SK-N-SH treated with all-trans-retinoic acid at 6 μM for 48 hours (cell line): ENCODE data around the gene CABP4.

ENCODE experiments used
- ATAC-seq: fragments of 200-7000 bp; cut with Tn5 transposase; 3 replicates; pipeline ENCODE4 v1.9.1; 2020; ENCODE audit warnings: mild to moderate bottlenecking, moderate library complexity
- ARNTL ChIP-seq: fragments of 450-650 bp; formaldehyde crosslinking; IDR thresholded peaks from 2 replicates; pipeline ENCODE4 v1.5.0; 2020; ENCODE audit warnings: low read depth, mild to moderate bottlenecking, moderate library complexity, borderline replicate concordance
- BACH2 ChIP-seq: fragments of 250-450 bp; sonication (Bioruptor Pico); IDR thresholded peaks from 2 replicates; pipeline ENCODE4 v1.9.0; 2021; ENCODE audit warnings: mild to moderate bottlenecking, borderline replicate concordance
- CSDC2 ChIP-seq: fragments of 250-450 bp; sonication (Bioruptor Pico); IDR thresholded peaks from 2 replicates; pipeline ENCODE4 v1.5.0; 2020; ENCODE audit warnings: mild to moderate bottlenecking, moderate library complexity
- GLIS3 ChIP-seq: fragments of 250-450 bp; sonication (Bioruptor Pico); IDR thresholded peaks from 2 replicates; pipeline ENCODE4 v1.5.0; 2020; ENCODE audit warnings: mild to moderate bottlenecking, moderate library complexity
- ISL1 ChIP-seq: fragments of 250-450 bp; sonication (Bioruptor Pico); IDR thresholded peaks from 2 replicates; pipeline ENCODE4 v2.1.2; 2022; ENCODE audit warnings: mild to moderate bottlenecking, moderate library complexity
- OSR1 ChIP-seq: fragments of 250-450 bp; sonication (Bioruptor Pico); IDR thresholded peaks from 2 replicates; pipeline ENCODE4 v1.8.0; 2022; ENCODE audit warnings: moderate library complexity, mild to moderate bottlenecking, inconsistent platforms
- SNAI2 ChIP-seq: fragments of 250-450 bp; sonication (Bioruptor Pico); IDR thresholded peaks from 2 replicates; pipeline ENCODE4 v1.5.0; 2020; ENCODE audit warnings: mild to moderate bottlenecking, moderate library complexity
- TCF4 ChIP-seq: fragments of 250-450 bp; sonication (Bioruptor Pico); IDR thresholded peaks from 2 replicates; pipeline ENCODE4 v1.8.0; 2021; ENCODE audit warnings: mild to moderate bottlenecking, moderate library complexity, borderline replicate concordance
- ZC3H10 ChIP-seq: fragments of 250-450 bp; sonication (Bioruptor Pico); IDR thresholded peaks from 2 replicates; pipeline ENCODE4 v1.5.1; 2021; ENCODE audit warnings: mild to moderate bottlenecking, moderate library complexity
- ZFP3 ChIP-seq: fragments of 250-450 bp; sonication (Bioruptor Pico); IDR thresholded peaks from 2 replicates; pipeline ENCODE4 v1.5.0; 2020; ENCODE audit warnings: mild to moderate bottlenecking, moderate library complexity
- ZFP30 ChIP-seq: fragments of 450-650 bp; formaldehyde crosslinking; IDR thresholded peaks from 2 replicates; pipeline ENCODE4 v1.5.0; 2022; ENCODE audit warnings: mild to moderate bottlenecking, moderate library complexity
- ZNF565 ChIP-seq: fragments of 450-650 bp; formaldehyde crosslinking; conservative IDR thresholded peaks from 2 replicates; pipeline ENCODE4 v1.5.0; 2020; ENCODE audit warnings: low read depth, mild to moderate bottlenecking, moderate library complexity
- ZNF70 ChIP-seq: fragments of 450-650 bp; formaldehyde crosslinking; IDR thresholded peaks from 2 replicates; pipeline ENCODE4 v1.5.0; 2020; ENCODE audit warnings: mild to moderate bottlenecking, moderate library complexity
- ZNF8 ChIP-seq: fragments of 450-650 bp; formaldehyde crosslinking; IDR thresholded peaks from 2 replicates; pipeline ENCODE4 v1.5.0; 2020; ENCODE audit warnings: mild to moderate bottlenecking, moderate library complexity
- TF ChIP-seq, protein P1 (sequence below): fragments of 250-450 bp; sonication (Bioruptor Pico); IDR thresholded peaks from 2 replicates; pipeline ENCODE4 v1.5.1; 2020; ENCODE audit warnings: low read depth, mild to moderate bottlenecking, moderate library complexity
- TF ChIP-seq, protein P2 (sequence below): fragments of 250-450 bp; sonication (Bioruptor Pico); IDR thresholded peaks from 2 replicates; pipeline ENCODE4 v1.5.0; 2020; ENCODE audit warnings: mild to moderate bottlenecking, moderate library complexity
- TF ChIP-seq, protein P3 (sequence below): fragments of 250-450 bp; sonication (Bioruptor Pico); IDR thresholded peaks from 2 replicates; pipeline ENCODE4 v1.5.1; 2021; ENCODE audit warnings: mild to moderate bottlenecking, moderate library complexity
- TF ChIP-seq, protein P4 (sequence below): fragments of 250-450 bp; sonication (Bioruptor Pico); IDR thresholded peaks from 2 replicates; pipeline ENCODE4 v1.8.0; 2021; ENCODE audit warnings: low read depth, mild to moderate bottlenecking, moderate library complexity, borderline replicate concordance

CABP4 gene

DNA sequence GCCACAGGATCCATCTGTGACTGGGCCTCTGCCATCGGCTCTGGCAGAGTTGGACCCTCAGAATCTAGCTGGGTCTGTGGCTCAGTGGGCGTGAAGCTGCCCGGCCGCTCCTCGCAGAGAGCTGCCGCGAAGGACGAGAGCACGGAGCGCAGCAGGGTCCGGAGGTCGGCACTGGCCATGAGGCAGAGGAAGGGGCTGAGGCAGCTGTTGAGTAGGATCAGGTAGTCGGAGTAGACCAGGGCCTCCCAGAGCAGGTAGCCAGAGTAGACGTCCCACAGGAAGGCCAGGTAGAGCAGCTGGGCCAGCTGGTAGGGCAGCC is 3.5 kb upstream of the CABP4 start (continued):
- no peak for TF ChIP-seq ARNTL (CRISPR knock-in tag)

DNA sequence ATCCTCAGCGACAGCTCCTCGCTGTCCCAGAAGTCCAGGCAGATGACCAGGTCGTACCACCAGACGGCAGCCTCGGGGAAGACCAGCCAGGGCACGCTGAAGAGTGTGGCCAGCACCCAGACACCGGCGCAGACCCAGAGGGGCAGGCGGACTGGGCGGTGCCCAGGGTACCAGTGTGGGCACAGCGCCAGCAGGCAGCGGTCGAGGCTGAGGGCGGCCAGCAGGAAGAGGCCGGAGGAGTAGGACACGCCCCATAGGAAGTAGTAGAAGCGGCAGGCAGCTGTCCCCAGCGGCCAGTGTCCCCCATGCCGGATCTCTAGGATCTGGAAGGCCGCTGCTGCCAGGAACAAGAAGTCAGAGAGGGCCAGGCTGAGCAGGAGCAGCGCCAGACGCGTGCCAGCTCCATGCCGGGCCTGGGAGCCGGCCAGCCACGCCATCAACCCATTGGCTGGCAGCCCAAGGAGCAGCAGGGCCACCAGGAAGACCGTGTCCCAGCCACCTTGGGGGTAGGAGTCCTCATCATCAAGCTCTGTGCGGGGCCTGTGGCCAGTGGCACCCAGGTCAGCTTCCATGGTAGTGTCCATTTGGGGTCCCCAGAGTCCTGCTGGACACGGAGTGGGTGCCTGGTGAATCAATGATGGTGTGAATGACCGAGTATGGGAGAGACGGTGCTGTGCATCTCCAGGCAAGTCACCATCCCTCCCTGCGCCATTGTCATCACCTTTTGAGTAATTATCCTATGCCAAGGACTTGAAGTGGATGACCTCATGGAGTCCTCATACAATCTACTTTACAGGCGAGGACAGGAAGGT is 2.8 kb upstream of the CABP4 start, which contains the start of gene GPR152:
Gene GPR152 (minus strand): TSS at position 589 of the 812 bp plus-strand sequence. CDS start 5 bp downstream, at position 584.
- TF ChIP-seq CSDC2 (no peak), TCF4 (no peak), ISL1 (CRISPR knock-in tag) (no peak), ZFP3 (CRISPR knock-in tag) (no peak), ZC3H10 (CRISPR knock-in tag) (no peak), GLIS3 (no peak), SNAI2 (CRISPR knock-in tag) (no peak), ZNF565 (CRISPR knock-in tag) (no peak)
- TF ChIP-seq, protein P1, sequence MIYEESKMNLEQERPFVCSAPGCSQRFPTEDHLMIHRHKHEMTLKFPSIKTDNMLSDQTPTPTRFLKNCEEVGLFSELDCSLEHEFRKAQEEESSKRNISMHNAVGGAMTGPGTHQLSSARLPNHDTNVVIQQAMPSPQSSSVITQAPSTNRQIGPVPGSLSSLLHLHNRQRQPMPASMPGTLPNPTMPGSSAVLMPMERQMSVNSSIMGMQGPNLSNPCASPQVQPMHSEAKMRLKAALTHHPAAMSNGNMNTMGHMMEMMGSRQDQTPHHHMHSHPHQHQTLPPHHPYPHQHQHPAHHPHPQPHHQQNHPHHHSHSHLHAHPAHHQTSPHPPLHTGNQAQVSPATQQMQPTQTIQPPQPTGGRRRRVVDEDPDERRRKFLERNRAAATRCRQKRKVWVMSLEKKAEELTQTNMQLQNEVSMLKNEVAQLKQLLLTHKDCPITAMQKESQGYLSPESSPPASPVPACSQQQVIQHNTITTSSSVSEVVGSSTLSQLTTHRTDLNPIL: no peak
- TF ChIP-seq, protein P2, sequence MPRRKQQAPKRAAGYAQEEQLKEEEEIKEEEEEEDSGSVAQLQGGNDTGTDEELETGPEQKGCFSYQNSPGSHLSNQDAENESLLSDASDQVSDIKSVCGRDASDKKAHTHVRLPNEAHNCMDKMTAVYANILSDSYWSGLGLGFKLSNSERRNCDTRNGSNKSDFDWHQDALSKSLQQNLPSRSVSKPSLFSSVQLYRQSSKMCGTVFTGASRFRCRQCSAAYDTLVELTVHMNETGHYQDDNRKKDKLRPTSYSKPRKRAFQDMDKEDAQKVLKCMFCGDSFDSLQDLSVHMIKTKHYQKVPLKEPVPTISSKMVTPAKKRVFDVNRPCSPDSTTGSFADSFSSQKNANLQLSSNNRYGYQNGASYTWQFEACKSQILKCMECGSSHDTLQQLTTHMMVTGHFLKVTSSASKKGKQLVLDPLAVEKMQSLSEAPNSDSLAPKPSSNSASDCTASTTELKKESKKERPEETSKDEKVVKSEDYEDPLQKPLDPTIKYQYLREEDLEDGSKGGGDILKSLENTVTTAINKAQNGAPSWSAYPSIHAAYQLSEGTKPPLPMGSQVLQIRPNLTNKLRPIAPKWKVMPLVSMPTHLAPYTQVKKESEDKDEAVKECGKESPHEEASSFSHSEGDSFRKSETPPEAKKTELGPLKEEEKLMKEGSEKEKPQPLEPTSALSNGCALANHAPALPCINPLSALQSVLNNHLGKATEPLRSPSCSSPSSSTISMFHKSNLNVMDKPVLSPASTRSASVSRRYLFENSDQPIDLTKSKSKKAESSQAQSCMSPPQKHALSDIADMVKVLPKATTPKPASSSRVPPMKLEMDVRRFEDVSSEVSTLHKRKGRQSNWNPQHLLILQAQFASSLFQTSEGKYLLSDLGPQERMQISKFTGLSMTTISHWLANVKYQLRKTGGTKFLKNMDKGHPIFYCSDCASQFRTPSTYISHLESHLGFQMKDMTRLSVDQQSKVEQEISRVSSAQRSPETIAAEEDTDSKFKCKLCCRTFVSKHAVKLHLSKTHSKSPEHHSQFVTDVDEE (CRISPR knock-in tag): no peak
- TF ChIP-seq, protein P3, sequence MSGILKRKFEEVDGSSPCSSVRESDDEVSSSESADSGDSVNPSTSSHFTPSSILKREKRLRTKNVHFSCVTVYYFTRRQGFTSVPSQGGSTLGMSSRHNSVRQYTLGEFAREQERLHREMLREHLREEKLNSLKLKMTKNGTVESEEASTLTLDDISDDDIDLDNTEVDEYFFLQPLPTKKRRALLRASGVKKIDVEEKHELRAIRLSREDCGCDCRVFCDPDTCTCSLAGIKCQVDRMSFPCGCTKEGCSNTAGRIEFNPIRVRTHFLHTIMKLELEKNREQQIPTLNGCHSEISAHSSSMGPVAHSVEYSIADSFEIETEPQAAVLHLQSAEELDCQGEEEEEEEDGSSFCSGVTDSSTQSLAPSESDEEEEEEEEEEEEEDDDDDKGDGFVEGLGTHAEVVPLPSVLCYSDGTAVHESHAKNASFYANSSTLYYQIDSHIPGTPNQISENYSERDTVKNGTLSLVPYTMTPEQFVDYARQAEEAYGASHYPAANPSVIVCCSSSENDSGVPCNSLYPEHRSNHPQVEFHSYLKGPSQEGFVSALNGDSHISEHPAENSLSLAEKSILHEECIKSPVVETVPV (CRISPR knock-in tag): no peak
- TF ChIP-seq, protein P4, sequence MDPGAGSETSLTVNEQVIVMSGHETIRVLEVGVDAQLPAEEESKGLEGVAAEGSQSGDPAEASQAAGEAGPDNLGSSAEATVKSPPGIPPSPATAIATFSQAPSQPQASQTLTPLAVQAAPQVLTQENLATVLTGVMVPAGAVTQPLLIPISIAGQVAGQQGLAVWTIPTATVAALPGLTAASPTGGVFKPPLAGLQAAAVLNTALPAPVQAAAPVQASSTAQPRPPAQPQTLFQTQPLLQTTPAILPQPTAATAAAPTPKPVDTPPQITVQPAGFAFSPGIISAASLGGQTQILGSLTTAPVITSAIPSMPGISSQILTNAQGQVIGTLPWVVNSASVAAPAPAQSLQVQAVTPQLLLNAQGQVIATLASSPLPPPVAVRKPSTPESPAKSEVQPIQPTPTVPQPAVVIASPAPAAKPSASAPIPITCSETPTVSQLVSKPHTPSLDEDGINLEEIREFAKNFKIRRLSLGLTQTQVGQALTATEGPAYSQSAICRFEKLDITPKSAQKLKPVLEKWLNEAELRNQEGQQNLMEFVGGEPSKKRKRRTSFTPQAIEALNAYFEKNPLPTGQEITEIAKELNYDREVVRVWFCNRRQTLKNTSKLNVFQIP (CRISPR knock-in tag): no peak
- ATAC-seq: no peak; the same call in 2 of the 3 replicates

DNA sequence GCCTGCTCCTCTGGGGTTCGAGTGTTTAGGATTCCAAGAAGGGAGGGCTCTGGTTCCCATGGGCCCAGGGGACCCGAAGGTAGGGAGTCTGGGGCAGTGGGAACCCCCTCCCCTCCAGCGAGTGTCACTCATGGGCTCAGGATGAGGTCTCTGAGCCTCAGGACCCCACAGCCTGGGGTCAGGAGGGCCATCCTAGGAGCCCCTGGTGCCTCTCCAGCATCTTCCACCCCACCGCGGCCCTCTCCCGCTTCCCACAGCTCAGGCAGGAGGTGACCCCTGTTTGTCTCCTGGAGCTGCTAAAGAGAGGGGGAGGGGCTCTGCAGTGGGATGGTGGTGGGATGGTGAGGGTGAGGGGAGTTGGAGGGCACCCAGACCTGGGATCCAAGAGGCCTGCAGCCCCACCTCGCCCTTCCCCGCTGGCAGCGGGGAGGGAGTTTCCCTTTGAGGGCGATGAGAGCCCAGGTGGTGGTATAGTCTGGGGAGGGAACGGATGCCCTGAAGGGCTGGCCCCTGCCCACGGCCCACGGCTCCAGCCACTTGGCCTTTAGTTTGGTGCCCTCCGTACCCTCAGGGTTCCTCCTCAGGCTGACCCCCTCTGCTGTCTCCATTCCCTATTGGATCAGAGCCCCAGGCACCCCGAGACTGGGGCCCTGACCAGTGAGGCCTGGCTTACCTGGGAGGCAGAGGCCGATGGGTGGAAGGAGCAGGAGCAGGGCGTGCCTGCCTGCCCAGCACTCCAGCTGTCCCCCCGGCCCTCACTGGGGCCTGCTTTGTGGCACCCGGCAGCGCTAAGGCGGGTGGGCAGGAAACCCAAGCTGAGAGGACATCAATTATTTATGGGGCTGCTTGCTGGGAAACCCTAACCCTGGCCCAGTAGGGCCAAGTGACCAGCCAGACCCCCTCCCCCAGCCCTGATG is 1.1 kb upstream of the CABP4 start:
- no peak for ATAC-seq
- TF ChIP-seq OSR1 (CRISPR knock-in tag) (no peak), ARNTL (CRISPR knock-in tag) (no peak), ZNF70 (CRISPR knock-in tag) (no peak), BACH2 (CRISPR knock-in tag) (no peak), ZNF8 (CRISPR knock-in tag) (no peak), CSDC2 (no peak), SNAI2 (CRISPR knock-in tag) (no peak), ZC3H10 (CRISPR knock-in tag) (no peak), ZNF565 (CRISPR knock-in tag) (no peak), TCF4 (no peak), ZFP30 (CRISPR knock-in tag) (no peak), ZFP3 (CRISPR knock-in tag) (no peak), ISL1 (CRISPR knock-in tag) (no peak), GLIS3 (no peak)
- TF ChIP-seq, protein P4 (CRISPR knock-in tag): no peak
